ENCODE results near the gene B3GNT7. TPM values are rescaled to one million over a fixed set of nuclear protein-coding genes. Genes with fewer than 3 reads are reported as not detected.
"Not testable (repeated sequence)": the region's sequence is repeated elsewhere in the genome, so short reads cannot be mapped to it uniquely, and the experiment has no call there.

The B3GNT7 gene
- total and polyA plus RNA-seq, 2 donors, result 1.3 to 1.7 TPM

DNA sequence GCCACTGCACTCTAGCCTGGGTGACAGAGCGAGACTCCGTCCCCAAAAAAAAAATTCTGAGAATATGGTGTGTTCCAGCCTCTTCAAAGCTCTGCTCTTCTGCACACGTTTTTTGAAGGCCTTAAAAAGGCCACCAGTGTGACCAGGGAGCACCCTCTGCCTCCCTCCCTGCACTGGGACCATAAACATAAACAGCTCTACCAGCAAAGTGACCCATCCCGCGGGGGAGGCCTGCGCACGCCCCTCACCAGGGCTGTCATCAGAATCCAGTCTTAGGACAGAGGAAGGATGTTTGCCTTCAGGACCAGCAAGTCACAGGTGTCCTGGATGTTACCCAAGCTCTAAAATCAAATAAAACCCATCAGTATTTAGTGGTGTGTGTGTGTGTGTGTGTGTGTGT, 23.2 kb upstream of the B3GNT7 start:
- Histone ChIP-seq H3K27ac (ENCODE audit: low read depth) (no peak overlapping the region), H3K4me3 (ENCODE audit: low read depth, low read length) (no peak overlapping the region), H3K36me3 (ENCODE audit: insufficient read depth) (no peaks in the 10 kb centered on the region), H3K4me1 (ENCODE audit: insufficient read depth) (no peaks in the 10 kb centered on the region)
- DNase-seq (ENCODE audit: extremely low spot score), result no peak
- 82% methylated on average over 7 of the region's 7 CpGs for WGBS

DNA sequence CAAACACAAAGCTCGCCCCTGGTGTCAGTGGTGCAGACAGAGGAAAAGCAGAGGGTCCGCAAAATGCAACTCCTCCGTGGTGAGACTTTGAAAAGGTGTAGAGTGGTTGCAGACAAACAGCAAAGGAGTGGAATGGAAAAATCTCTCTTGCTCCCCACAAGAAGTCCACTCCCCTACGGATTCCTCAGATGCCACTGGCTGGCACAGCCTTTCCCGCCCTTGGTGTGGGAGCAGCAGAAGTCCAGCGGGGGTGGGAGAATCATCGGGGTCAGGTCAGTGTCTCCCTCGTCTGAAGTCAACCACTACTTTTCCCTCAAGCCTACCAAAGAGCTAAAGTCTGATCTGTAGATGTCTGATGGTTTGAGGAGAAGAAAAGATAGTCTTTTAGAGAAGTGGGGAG, 22.3 kb upstream of the B3GNT7 start:
- Histone ChIP-seq H3K4me3 (ENCODE audit: low read depth, low read length) (no peak overlapping the region), H3K4me1 (ENCODE audit: insufficient read depth) (no peaks in the 10 kb centered on the region), H3K36me3 (ENCODE audit: insufficient read depth) (no peaks in the 10 kb centered on the region), H3K27ac (ENCODE audit: low read depth) (no peak overlapping the region)
- DNase-seq (ENCODE audit: extremely low spot score), result no peak
- 90% methylated on average over 8 of the region's 8 CpGs for WGBS

DNA sequence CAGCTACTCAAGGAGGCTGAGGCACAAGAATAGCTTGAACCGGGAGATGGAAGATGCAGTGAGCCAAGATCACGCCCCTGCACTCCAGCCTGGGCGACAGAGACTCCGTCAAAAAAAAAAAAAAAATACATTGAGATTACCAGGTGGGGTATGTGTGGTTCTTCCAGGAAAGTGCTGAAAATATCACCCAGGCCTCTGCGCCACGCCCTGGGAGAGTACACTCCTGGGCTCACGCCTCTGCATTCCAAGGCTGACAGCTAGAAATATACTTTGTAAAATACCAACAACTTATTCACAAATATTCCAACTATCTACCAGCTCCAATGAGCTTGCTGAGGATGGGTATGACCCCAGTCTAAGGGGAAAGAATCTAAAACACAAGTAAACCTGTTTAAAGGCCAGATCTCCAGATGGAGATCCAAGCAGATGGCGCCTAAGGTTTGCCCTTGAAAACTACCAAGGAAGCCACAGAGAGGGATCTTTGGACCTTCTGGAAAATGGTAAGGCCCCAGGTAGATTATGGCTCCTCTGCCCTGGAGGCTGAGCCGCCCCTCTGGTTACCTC, 21.6 kb upstream of the B3GNT7 start:
- Histone ChIP-seq H3K36me3 (ENCODE audit: insufficient read depth) (no peaks in the 10 kb centered on the region), H3K4me3 (ENCODE audit: low read depth, low read length) (no peak overlapping the region), H3K27ac (ENCODE audit: low read depth) (no peak overlapping the region), H3K4me1 (ENCODE audit: insufficient read depth) (no peaks in the 10 kb centered on the region)
- WGBS, result 93% methylated on average over 9 of the region's 9 CpGs
- DNase-seq (ENCODE audit: extremely low spot score), result no peak

DNA sequence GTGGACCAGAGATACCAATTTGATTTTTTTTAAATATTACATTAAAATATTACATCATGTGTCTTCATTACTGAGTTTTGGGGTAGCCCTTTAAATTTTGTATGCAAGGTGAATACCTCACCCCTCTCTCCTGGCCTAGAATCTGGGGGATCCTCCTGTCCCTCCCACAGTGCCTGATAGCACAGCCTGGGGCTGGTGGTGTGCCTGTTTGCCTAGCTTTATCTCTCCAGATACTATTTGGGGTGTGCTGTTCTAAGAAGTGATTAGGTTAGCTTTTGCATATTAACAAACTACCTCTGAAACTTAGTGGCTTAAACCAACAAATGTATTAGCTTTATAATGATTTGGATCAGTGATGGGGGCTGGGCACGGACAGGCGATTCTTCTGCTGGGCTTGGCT, 20.7 kb upstream of the B3GNT7 start:
- H3K4me3 ChIP-seq (ENCODE audit: low read depth, low read length), result no peak overlapping the region
- 91% methylated on average over 2 of the region's 2 CpGs for WGBS
- no peak overlapping the region for H3K27ac ChIP-seq (ENCODE audit: low read depth)
- H3K4me1 ChIP-seq (ENCODE audit: insufficient read depth), result no peaks in the 10 kb centered on the region
- H3K36me3 ChIP-seq (ENCODE audit: insufficient read depth), result no peaks in the 10 kb centered on the region
- DNase-seq (ENCODE audit: extremely low spot score), result no peak

DNA sequence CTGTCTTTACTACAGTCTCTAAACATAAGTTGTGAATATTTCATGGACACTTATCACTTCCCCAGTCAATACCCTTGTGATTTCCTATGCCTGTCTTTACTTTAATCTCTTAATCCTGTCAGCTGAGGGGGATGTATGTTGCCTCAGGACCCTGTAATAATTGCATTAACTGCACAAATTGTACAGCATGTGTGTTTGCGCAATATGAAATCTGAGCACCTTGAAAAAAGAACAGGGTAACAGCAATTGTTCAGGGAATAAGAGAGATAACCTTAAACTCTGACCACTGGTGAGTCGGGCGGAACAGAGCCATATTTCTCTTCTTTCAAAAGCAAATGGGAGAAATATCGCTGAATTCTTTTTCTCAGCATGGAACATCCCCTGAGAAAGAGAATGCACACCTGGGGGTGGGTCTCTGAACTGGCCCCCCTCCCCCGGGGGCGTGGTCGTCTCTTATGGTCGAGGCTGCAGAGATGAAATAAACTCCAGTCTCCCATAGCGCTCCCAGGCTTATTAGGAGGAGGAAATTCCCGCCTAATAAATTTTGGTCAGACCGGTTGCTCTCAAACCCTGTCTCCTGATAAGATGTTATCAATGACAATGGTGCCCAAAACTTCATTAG, 19.4 kb upstream of the B3GNT7 start:
- H3K27ac ChIP-seq (ENCODE audit: low read depth); H3K36me3 ChIP-seq (ENCODE audit: insufficient read depth); H3K4me1 ChIP-seq (ENCODE audit: insufficient read depth); DNase-seq (ENCODE audit: extremely low spot score); H3K4me3 ChIP-seq (ENCODE audit: low read depth, low read length): not testable (repeated sequence)
- WGBS, result 36% methylated on average over 11 of the region's 11 CpGs

DNA sequence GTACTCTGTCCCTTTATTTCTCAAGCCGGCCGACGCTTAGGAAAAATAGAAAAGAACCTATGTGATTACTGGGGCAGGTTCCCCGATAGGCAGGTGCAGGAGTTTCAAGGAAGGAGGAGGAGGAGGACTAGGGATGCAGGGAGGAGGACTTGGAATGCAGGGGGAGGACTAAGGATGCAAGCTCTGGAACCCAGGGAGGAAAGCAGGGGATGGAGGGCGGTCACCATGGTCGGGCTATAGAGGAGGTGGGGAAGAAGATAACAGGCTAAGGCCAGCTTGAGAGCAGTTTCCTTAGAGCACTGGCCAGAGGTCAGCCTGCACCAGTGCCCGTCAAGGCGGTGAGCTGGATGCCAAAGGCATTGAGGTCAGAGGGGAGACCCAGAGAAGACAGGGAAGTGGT, 18.7 kb upstream of the B3GNT7 start:
- no peaks in the 10 kb centered on the region for H3K4me1 ChIP-seq (ENCODE audit: insufficient read depth)
- H3K36me3 ChIP-seq (ENCODE audit: insufficient read depth), result no peaks in the 10 kb centered on the region
- H3K27ac ChIP-seq (ENCODE audit: low read depth), result no peak overlapping the region
- no peak for DNase-seq (ENCODE audit: extremely low spot score)
- 61% methylated on average over 8 of the region's 8 CpGs for WGBS
- no peak overlapping the region for H3K4me3 ChIP-seq (ENCODE audit: low read depth, low read length)

DNA sequence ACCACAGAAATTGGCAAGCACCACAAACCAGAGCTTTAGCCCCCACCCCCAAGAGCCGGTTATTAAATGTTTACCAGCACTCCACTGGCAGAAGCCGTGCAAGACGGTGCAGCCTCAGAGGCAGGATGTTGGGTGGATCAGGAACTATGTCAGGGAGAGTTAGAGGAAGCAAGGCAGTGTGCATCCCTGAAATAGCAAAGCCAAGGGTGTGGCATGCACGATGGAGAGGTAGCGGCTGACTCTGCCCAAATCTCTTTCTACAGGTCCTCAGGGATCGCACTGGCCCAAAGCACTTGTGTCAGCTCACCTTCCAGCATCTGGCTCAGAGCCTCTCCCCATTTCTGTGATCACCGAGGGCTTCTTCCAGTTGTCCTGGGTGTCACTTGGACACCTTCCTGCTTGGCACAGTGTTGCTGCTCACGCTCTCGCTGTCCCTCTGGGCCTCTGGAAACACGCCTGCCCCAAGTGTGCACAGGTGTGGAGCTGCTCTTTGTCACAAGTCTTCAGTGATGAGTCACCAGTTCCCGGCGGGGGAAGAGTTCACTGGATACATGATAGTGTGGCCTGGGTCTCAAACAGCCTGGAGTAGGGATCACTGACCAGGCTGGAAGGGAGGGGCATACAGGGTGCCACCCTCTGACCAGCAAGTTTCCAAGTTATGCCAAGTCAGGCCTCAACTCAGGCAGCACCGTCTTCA, 17.3 kb upstream of the B3GNT7 start:
- WGBS, result 79% methylated on average over 13 of the region's 13 CpGs
- DNase-seq (ENCODE audit: extremely low spot score), result no peak
- H3K27ac ChIP-seq (ENCODE audit: low read depth), result no peak overlapping the region
- H3K36me3 ChIP-seq (ENCODE audit: insufficient read depth), result no peaks in the 10 kb centered on the region
- no peaks in the 10 kb centered on the region for H3K4me1 ChIP-seq (ENCODE audit: insufficient read depth)
- no peak overlapping the region for H3K4me3 ChIP-seq (ENCODE audit: low read depth, low read length)

DNA sequence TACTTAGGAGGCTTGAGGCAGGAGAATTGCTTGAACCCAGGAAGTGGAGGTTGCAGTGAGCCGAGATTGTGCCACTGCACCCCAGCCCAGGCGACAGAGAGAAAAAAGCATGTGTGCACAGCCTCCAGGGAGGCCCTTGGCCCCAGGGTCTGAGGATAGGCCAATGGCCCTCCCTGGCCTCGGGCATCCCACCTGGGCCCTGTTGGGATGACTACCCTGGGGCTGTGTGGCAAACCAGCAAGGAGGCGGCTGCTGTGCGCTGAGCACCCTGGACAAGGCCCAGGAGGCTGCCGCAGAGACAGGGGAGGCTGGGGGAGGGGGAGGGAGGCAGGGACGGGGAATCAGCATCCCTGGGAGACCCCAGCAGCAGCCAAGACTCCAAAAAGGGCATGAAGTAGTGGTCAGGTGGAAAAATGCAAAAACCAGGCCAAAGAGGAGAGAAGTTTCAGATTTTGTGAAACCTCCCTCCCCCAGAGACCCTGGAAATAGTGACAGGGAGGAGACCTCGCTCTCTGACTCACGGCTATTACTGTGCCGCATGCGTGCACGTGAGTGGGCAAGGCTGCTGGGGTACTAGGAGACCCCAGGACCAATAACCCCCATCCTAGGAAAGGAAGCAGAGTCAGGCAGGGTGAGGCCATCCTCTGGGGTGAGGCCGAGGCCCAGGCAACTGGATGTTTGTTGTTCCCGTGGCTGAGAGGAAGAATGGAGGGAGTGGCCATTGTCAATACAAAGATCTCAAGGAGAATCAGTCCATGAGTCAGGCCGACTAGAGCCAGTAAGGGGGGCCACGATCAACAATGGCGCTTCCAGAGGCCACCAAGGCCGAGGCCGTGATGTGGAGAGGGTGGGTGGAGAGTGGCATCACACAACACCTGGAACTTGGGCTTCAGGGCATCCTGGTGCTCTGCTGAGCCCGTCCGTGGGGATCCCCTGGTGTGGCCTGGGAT, 16.0 kb upstream of the B3GNT7 start:
- no peak for DNase-seq (ENCODE audit: extremely low spot score)
- Histone ChIP-seq H3K4me1 (ENCODE audit: insufficient read depth) (no peaks in the 10 kb centered on the region), H3K36me3 (ENCODE audit: insufficient read depth) (no peaks in the 10 kb centered on the region), H3K27ac (ENCODE audit: low read depth) (no peak overlapping the region), H3K4me3 (ENCODE audit: low read depth, low read length) (no peak overlapping the region)
- WGBS, result 83% methylated on average over 21 of the region's 21 CpGs

DNA sequence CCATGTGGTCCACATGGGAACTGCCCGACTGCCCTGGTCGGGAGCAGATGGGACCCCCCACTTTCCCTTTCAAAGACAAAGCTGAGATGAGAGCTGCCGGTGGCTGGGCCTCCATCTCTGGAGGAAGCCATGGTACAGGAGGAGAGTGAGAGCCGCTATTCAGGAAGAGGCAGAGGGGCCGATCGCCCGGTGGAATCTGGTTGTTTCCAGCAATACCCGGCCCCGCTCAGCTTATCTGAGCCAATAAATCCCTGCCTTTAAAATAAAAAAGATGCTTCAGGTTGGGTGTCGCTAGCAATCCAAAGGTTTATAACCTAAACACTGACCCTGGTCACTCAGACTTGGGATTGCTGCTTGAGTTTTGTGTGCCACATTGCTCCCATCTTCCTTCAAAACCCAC, 15.2 kb upstream of the B3GNT7 start:
- no peak for DNase-seq (ENCODE audit: extremely low spot score)
- Histone ChIP-seq H3K4me3 (ENCODE audit: low read depth, low read length) (no peak overlapping the region), H3K36me3 (ENCODE audit: insufficient read depth) (no peaks in the 10 kb centered on the region), H3K4me1 (ENCODE audit: insufficient read depth) (no peaks in the 10 kb centered on the region), H3K27ac (ENCODE audit: low read depth) (no peak overlapping the region)
- WGBS, result 67% methylated on average over 10 of the region's 10 CpGs

DNA sequence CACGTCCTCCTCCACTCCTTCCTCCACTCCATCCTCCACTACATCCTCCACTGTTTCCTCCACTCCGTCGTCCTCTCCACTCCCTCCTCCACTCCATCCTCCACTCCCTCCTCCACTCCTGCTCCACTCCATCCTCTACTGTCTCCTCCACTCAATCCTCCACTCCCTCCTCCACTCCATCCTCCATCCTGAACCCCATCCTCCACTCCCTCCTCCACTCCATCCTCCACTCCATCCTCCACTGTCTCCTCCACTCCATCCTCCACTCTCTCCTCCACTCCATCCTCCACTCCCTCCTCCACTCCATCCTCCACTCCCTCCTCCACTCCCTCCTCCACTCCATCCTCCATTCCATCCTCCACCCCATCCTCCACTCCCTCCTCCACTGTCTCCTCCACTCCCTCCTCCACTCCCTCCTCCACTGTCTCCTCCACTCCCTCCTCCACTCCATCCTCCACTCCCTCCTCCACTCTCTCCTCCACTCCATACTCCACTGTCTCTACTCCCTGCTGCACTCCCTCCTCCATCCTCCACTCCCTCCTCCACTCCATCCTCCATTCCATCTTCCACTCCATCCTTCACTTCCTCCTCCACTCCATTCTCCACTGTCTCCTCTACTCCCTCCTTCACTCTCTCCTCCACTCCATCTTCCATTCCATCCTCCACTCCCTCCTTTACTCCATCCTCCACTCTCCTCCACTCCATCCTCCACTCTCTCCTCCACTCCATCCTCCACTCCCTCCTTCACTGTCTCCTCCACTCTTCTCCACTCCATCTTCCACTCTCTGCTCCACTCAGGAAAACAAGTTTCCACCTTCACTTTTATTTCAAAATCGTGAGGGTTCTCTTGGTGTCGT, 14.3 kb upstream of the B3GNT7 start:
- DNase-seq (ENCODE audit: extremely low spot score), result no peak
- 91% methylated on average over 5 of the region's 5 CpGs for WGBS

DNA sequence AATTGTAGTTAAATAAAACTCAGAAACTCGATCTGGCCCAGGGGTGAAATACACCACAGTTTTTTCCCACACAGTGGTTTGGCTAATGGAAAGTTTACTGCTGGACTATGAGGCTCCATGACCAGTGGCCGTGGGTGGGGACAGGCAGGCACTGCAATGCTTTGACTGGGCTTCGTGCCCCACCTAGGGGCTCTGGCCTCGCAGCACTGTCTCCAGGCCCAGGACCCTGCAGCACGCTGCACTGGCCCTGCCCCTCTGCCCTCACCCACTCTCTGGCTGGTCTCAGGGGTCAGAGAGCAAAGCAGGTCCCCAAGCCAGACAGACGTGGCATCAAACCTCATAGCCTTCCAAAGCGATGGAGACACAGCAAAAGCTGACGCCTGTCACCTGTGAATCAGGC, 13.4 kb upstream of the B3GNT7 start:
- Histone ChIP-seq H3K4me3 (ENCODE audit: low read depth, low read length) (no peak overlapping the region), H3K4me1 (ENCODE audit: insufficient read depth) (no peaks in the 10 kb centered on the region), H3K27ac (ENCODE audit: low read depth) (no peak overlapping the region), H3K36me3 (ENCODE audit: insufficient read depth) (no peaks in the 10 kb centered on the region)
- WGBS, result 88% methylated on average over 8 of the region's 8 CpGs
- DNase-seq (ENCODE audit: extremely low spot score), result no peak

More for the DNA sequence above, 14.3 kb upstream of the B3GNT7 start:
- no peak overlapping the region for H3K4me3 ChIP-seq (ENCODE audit: low read depth, low read length)
- no peaks in the 10 kb centered on the region for H3K36me3 ChIP-seq (ENCODE audit: insufficient read depth)
- H3K4me1 ChIP-seq (ENCODE audit: insufficient read depth), result no peaks in the 10 kb centered on the region
- H3K27ac ChIP-seq (ENCODE audit: low read depth), result no peak overlapping the region

DNA sequence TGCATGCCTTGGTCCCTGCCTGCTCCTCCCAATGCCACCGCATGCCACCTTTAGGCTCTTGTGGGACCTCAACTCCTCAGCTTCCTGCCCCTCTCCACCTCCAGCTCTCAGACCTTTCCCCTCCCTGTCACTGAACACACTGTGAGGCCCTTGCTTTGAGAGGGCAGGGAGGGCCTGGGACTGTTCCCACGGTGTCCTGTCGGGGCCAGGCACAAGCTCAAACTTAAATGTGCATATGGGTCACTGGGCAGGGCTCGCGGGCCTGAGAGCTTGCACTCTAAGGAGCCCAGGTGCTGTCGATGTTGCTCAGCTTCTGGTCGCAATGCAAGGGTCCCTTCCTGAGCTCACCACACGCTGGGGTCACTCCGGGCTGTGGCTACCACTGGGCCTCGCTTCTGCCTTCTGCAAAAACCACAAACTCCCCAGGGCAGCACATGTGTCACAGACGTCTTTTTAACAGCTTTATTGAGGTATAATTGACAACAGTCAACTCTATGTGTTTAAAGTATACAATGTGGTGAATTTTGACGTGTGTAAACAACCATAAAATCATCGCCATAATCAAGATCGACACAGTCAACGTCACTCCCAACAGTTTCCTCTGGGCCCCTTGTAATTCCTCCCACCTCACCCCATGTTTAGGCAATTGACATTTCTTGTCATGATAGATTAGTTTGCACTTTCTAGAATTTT, 11.9 kb upstream of the B3GNT7 start:
- Histone ChIP-seq H3K4me3 (ENCODE audit: low read depth, low read length) (no peak overlapping the region), H3K4me1 (ENCODE audit: insufficient read depth) (no peaks in the 10 kb centered on the region), H3K27ac (ENCODE audit: low read depth) (no peak overlapping the region), H3K36me3 (ENCODE audit: insufficient read depth) (no peaks in the 10 kb centered on the region)
- 54% methylated on average over 15 of the region's 15 CpGs for WGBS
- DNase-seq (ENCODE audit: extremely low spot score), result no peak

All from urinary bladder (tissue), 4 donors.